Coronary artery (tissue), 2 donors: ENCODE measurements around the gene RPLP1.

ENCODE experiments used
- DNase-seq: peaks from one replicate; pipeline ENCODE4 v3.0.0-alpha.2; 2017; ENCODE audit warnings: low spot score
- H3K27ac ChIP-seq, 2 donors: fragments of 200-600 bp; sonication (generic); one replicate each; pipeline ENCODE4 v1.5.1; 2016 to 2019
- H3K4me3 ChIP-seq: fragments of 200-600 bp; sonication (generic); 2 replicates; pipeline ENCODE4 v1.5.1; 2016; ENCODE audit warnings: mild to moderate bottlenecking, moderate library complexity
- TF ChIP-seq, protein P1 (sequence below): fragments of 200-600 bp; sonication (generic); IDR thresholded peaks from one replicate; pipeline ENCODE4 v1.5.1; 2019; ENCODE audit warnings: antibody characterized with exemption

RPLP1 gene

GRCh38 chr15:69475769-69476358 is 23.2 kb downstream of the RPLP1 start:
- no peak overlapping the region for H3K4me3 ChIP-seq
- TF ChIP-seq, protein P1, sequence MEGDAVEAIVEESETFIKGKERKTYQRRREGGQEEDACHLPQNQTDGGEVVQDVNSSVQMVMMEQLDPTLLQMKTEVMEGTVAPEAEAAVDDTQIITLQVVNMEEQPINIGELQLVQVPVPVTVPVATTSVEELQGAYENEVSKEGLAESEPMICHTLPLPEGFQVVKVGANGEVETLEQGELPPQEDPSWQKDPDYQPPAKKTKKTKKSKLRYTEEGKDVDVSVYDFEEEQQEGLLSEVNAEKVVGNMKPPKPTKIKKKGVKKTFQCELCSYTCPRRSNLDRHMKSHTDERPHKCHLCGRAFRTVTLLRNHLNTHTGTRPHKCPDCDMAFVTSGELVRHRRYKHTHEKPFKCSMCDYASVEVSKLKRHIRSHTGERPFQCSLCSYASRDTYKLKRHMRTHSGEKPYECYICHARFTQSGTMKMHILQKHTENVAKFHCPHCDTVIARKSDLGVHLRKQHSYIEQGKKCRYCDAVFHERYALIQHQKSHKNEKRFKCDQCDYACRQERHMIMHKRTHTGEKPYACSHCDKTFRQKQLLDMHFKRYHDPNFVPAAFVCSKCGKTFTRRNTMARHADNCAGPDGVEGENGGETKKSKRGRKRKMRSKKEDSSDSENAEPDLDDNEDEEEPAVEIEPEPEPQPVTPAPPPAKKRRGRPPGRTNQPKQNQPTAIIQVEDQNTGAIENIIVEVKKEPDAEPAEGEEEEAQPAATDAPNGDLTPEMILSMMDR: peak; percentile 91
- H3K27ac ChIP-seq: no peak overlapping the region
- DNase-seq: peak; percentile 75

DNA sequence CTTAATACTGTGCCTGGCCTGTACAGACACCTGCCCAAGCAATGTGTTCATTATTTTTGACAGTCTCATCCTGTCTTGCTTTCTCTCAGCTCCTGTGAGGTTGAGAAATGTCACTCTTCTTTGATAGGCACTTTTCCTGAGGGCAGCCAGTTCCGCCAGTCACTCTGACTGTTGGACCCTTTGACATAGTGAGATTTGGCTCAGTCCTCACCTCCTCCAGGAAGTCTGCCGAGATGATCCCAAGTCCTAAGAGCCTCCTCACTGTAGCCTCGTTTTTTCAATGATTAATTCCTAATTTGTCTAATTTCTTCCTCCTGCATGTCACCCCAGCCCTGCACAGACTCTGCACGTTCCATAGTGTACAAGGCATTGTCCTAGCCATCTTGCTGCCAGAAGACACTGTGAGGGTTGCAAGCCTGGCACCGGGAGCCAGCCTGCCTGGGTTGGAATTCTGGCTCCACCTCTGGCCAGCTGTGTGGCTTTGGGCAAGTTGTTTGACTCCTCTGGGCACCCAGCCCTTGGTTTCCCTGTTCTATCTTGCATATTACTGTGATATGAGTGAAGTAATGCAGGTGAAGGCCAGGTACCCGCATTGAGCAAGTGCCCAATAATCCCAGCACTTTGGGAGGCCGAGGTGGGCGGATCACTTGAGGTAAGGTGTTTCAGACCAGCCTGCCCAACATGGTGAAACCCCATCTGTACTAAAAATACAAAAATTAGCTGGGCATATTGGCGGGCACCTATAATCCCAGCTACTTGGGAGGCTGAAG is 24.3 kb downstream of the RPLP1 start:
- peak; percentile 56 for DNase-seq
- TF ChIP-seq, protein P1: no peak
- H3K4me3 ChIP-seq: no peak overlapping the region
- no peak overlapping the region for H3K27ac ChIP-seq

- Histone ChIP-seq H3K4me3 (no peak overlapping the region), H3K27ac (no peak overlapping the region)
- peak; percentile 68 for DNase-seq
- TF ChIP-seq, protein P1: peak; percentile 61
Observed at GRCh38 chr15:69478259-69478781, 25.7 kb downstream of the RPLP1 start.

- DNase-seq: no peak
- TF ChIP-seq, protein P1: no peak
- no peak overlapping the region for H3K4me3 ChIP-seq
- no peak overlapping the region for H3K27ac ChIP-seq
Observed at GRCh38 chr15:69479081-69479480, 26.5 kb downstream of the RPLP1 start.

- no peak for DNase-seq
- no peak overlapping the region for H3K27ac ChIP-seq
- TF ChIP-seq, protein P1: no peak
- no peak overlapping the region for H3K4me3 ChIP-seq
Observed at GRCh38 chr15:69479971-69480370, 27.4 kb downstream of the RPLP1 start.

- Histone ChIP-seq H3K4me3 (no peak overlapping the region), H3K27ac (no peak overlapping the region)
- TF ChIP-seq, protein P1: no peak
- no peak for DNase-seq
Observed at GRCh38 chr15:69480932-69481331, 28.3 kb downstream of the RPLP1 start.
